T-helper 17 cell (primary cell): ENCODE results near the gene D2HGDH. TPM values are rescaled to one million over a fixed set of nuclear protein-coding genes. Genes with fewer than 3 reads are reported as not detected.

Experiments
- ATAC-seq: fragments of 150-1000 bp; cut with Tn5 transposase; 2 replicates; pipeline ENCODE4 v1.10.0; 2021; ENCODE audit warnings: mild to moderate bottlenecking, moderate library complexity
- DNase-seq, 3 donors: peaks; one replicate each; pipeline versions ENCODE4 v3.0.0 to v3.0.0-alpha.2; 2020 to 2021
- H3K9me3 ChIP-seq: one replicate; pipeline ENCODE4 v1.7.0; 2013; ENCODE audit warnings: low read length, mild to moderate bottlenecking; ENCODE audit not compliant: control insufficient read depth, poor library complexity, severe bottlenecking
- H3K27ac Mint-ChIP-seq: one replicate; pipeline ENCODE4 v1.8.0; 2022; ENCODE audit warnings: mild to moderate bottlenecking, moderate library complexity, mixed read lengths
- H3K27me3 Mint-ChIP-seq: one replicate; pipeline ENCODE4 v1.8.0; 2022; ENCODE audit warnings: mixed read lengths
- H3K36me3 Mint-ChIP-seq: one replicate; pipeline ENCODE4 v1.8.0; 2022; ENCODE audit warnings: low read depth, mixed read lengths
- H3K4me1 Mint-ChIP-seq: one replicate; pipeline ENCODE4 v1.8.0; 2022; ENCODE audit warnings: mild to moderate bottlenecking, mixed read lengths
- H3K4me3 Mint-ChIP-seq: one replicate; pipeline ENCODE4 v1.8.0; 2022; ENCODE audit warnings: mild to moderate bottlenecking, moderate library complexity, mixed read lengths
- total RNA-seq, 4 donors: library from RNA in 2 of 4; stranded (reverse) in 2 of 4; gene quantifications; one replicate each; pipeline ENCODE4 v1.2.3 and lab custom pipeline; 2022 to 2026

Gene D2HGDH
- total RNA-seq, 2 donors from 2014 or later = 28.0 to 32.6 TPM

GRCh38 chr2:241810307-241811200 is 76.1 kb downstream of the D2HGDH start:
- no peak for ATAC-seq
- Mint-ChIP-seq H3K27me3 (no peaks in the 10 kb centered on the region), H3K36me3 (no peaks in the 10 kb centered on the region), H3K4me1 (peaks cover 3% of the 10 kb centered on the region), H3K27ac (no peak overlapping the region), H3K4me3 (no peak overlapping the region)
- DNase-seq = no peak
- H3K9me3 ChIP-seq = no peaks in the 10 kb centered on the region

DNA sequence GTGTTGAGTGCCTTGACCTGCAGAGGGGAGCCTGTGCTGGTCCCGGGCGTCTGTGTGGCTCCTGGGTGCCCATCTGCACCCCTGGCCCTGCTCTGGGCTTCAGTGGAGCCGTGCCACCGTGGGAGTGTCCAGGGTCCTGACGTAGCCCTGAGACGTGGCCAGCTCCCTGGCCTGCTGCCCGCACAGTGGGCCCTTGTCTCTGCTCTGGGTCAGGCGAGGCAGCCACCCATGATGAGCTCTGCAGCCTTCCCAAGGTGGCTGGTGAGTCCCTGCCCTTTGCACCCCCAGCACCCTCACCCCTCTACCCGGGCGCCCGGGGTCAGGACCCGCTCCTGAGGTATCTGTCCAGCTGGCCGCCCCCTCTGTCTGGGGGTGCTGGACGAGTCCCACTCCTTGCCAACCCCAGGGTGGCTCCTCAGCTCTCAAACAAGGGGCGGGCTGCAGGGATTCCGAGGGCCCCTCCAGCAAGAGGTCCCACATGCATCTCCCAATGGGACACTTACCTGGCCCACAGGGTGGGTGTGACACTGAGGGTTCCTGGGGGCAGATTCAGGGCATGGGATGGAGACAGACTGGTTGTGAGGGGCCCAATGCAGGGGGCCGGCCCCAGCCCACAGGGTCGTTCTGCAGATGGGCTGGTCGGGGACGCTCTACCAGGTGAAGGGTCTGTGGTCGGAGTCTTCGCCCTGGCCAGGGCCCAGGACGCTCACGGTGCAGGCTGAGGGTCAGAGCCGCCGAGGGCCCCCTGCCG is 76.9 kb downstream of the D2HGDH start:
- DNase-seq = no peak
- Mint-ChIP-seq H3K27ac (no peak overlapping the region), H3K4me1 (peaks cover 3% of the 10 kb centered on the region)

DNA sequence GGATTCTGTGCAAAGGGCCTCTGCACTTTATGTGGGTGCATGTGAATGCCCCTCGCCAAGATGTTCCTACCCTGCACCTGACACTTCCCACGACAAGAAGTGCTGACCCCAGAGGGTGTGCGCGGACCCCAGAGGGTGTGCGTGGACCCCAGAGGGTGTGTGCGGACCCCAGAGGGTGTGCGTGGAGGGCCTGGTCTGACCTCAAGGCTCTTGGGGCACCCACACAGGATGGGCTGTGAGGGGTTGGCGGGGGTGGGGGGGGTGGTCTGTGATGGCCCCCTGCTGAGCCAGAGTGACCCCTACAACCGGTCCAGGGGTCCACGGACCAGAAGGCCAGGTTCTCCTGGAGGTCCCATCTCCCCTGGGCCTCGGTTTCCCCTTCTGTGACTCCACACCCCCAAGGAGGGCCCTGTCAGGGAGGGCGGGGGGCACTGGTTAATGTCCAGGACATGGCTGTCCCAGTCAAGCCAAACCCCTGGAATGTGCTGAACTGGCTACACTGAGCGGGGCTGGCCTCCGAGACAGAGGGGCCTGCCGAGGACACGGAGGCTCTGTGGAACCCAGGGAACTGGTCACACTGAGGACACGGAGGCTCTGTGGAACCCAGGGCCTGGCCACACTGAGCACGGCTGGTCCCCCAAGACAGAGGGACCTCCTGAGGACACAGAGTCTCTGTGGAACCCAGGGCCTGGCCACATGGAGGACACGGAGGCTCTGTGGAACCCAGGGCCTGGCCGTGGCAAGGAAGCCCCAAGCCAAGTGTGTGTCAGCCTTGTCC is 77.7 kb downstream of the D2HGDH start:
- H3K9me3 ChIP-seq = no peaks in the 10 kb centered on the region
- no peaks in the 10 kb centered on the region for H3K27me3 Mint-ChIP-seq
- peak overlapping the region; percentile 37 for H3K27ac Mint-ChIP-seq
- H3K4me3 Mint-ChIP-seq = no peak overlapping the region
- no peak for DNase-seq
- ATAC-seq = no peak
- H3K36me3 Mint-ChIP-seq = no peaks in the 10 kb centered on the region
- peaks cover 3% of the 10 kb centered on the region for H3K4me1 Mint-ChIP-seq

More for the DNA sequence above, 76.9 kb downstream of the D2HGDH start:
- H3K4me3 Mint-ChIP-seq = no peak overlapping the region
- no peaks in the 10 kb centered on the region for H3K36me3 Mint-ChIP-seq
- no peaks in the 10 kb centered on the region for H3K9me3 ChIP-seq
- no peak for ATAC-seq
- no peaks in the 10 kb centered on the region for H3K27me3 Mint-ChIP-seq

GRCh38 chr2:241812730-241813643 is 78.6 kb downstream of the D2HGDH start:
- Mint-ChIP-seq H3K27ac (peak overlapping the region; percentile 56), H3K27me3 (no peaks in the 10 kb centered on the region), H3K4me3 (peak overlapping the region; percentile 45), H3K4me1 (peaks cover 8% of the 10 kb centered on the region), H3K36me3 (no peaks in the 10 kb centered on the region)
- H3K9me3 ChIP-seq = no peaks in the 10 kb centered on the region
- peak in 1 of 3 donors; percentile 10 for DNase-seq
- ATAC-seq = no peak

- no peaks in the 10 kb centered on the region for H3K36me3 Mint-ChIP-seq
- DNase-seq (peak in 2 of 3 donors; percentile 41 to 57), ATAC-seq (peak; percentile 95)
- H3K4me3 Mint-ChIP-seq = peak overlapping the region; percentile 45
- H3K4me1 Mint-ChIP-seq = peaks cover 8% of the 10 kb centered on the region
- peak overlapping the region; percentile 56 for H3K27ac Mint-ChIP-seq
- H3K27me3 Mint-ChIP-seq = no peaks in the 10 kb centered on the region
- no peaks in the 10 kb centered on the region for H3K9me3 ChIP-seq
Observed at GRCh38 chr2:241813644-241814392, 79.4 kb downstream of the D2HGDH start.

DNA sequence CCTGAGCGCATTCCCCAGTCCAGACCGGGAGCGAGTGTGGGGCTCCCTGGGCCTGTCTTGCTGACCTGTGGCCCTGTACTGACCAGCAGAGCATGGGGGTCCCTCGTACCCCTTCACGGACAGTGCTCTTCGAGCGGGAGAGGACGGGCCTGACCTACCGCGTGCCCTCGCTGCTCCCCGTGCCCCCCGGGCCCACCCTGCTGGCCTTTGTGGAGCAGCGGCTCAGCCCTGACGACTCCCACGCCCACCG is 79.9 kb downstream of the D2HGDH start:
- Mint-ChIP-seq H3K4me3 (no peak overlapping the region), H3K36me3 (no peaks in the 10 kb centered on the region), H3K27me3 (no peaks in the 10 kb centered on the region), H3K27ac (peak overlapping the region; percentile 78), H3K4me1 (peaks cover 8% of the 10 kb centered on the region)
- DNase-seq (no peak), ATAC-seq (no peak)
- no peaks in the 10 kb centered on the region for H3K9me3 ChIP-seq

DNA sequence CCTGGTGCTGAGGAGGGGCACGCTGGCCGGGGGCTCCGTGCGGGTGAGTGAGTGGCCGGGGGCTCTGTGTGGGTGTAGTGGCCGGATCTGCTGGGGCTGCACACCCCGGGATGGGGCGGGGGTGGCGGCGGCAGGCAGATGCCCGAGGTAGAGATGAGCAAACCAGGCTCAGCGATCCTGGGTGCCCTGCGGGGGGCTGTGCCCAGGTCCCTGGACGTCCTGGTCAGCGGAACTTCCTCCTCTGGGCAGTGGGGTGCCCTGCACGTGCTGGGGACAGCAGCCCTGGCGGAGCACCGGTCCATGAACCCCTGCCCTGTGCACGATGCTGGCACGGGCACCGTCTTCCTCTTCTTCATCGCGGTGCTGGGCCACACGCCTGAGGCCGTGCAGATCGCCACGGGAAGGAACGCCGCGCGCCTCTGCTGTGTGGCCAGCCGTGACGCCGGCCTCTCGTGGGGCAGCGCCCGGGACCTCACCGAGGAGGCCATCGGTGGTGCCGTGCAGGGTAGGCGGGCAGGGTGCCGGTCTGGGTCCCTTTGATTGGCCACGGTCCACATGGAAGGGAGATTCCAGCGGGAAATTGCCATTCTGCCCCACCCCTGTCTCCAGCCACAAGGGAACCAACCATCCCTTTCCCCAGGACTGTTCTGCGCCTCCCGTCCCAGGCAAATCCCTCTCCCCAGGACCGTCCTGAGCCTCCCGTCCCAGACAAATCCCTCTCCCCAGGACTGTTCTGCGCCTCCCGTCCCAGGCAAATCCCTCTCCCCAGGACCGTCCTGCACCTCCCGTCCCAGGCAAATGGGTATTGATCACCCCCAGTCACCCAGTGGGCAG is 80.4 kb downstream of the D2HGDH start:
- Mint-ChIP-seq H3K27me3 (no peaks in the 10 kb centered on the region), H3K27ac (peak overlapping the region; percentile 78)

DNA sequence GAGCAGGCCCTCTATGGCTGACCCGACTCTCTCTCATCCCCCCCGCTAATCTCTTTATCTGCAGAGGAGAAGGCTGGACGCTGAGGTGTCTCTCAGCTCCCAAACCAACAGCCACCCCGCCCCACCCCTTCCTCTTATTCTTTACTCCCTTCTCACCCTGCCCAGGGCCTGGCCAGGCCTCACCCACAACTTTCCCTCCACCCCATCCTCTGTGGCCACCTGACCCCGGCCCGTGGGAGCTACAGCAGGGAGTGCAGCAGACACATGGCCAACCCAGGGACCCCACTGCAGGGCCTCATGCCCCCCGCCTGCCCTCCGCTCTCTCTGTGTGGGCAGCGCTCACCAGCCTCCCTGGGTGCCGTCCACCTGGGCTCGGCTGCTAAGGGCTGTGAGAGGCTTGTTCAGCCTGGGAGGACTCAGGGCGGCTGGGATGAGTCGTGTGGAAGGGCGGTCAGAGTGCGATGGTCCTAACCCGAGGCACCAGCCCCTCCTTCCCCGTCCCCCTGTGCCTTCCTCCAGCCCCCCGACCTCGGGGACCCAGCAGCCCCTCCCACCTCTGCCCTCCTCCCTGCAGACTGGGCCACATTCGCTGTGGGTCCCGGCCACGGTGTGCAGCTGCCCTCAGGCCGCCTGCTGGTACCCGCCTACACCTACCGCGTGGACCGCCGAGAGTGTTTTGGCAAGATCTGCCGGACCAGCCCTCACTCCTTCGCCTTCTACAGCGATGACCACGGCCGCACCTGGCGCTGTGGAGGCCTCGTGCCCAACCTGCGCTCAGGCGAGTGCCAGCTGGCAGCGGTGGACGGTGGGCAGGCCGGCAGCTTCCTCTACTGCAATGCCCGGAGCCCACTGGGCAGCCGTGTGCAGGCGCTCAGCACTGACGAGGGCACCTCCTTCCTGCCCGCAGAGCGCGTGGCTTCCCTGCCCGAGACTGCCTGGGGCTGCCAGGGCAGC is 81.3 kb downstream of the D2HGDH start:
- no peak overlapping the region for H3K4me3 Mint-ChIP-seq
- H3K36me3 Mint-ChIP-seq = no peaks in the 10 kb centered on the region
- DNase-seq (no peak), ATAC-seq (no peak)
- no peaks in the 10 kb centered on the region for H3K27me3 Mint-ChIP-seq
- H3K27ac Mint-ChIP-seq = peak overlapping the region; percentile 78
- no peaks in the 10 kb centered on the region for H3K9me3 ChIP-seq
- peaks cover 8% of the 10 kb centered on the region for H3K4me1 Mint-ChIP-seq

More for the DNA sequence above, 80.4 kb downstream of the D2HGDH start:
- no peaks in the 10 kb centered on the region for H3K9me3 ChIP-seq
- no peak for DNase-seq
- Mint-ChIP-seq H3K4me3 (no peak overlapping the region), H3K36me3 (no peaks in the 10 kb centered on the region), H3K4me1 (peaks cover 8% of the 10 kb centered on the region)
- no peak for ATAC-seq

DNA sequence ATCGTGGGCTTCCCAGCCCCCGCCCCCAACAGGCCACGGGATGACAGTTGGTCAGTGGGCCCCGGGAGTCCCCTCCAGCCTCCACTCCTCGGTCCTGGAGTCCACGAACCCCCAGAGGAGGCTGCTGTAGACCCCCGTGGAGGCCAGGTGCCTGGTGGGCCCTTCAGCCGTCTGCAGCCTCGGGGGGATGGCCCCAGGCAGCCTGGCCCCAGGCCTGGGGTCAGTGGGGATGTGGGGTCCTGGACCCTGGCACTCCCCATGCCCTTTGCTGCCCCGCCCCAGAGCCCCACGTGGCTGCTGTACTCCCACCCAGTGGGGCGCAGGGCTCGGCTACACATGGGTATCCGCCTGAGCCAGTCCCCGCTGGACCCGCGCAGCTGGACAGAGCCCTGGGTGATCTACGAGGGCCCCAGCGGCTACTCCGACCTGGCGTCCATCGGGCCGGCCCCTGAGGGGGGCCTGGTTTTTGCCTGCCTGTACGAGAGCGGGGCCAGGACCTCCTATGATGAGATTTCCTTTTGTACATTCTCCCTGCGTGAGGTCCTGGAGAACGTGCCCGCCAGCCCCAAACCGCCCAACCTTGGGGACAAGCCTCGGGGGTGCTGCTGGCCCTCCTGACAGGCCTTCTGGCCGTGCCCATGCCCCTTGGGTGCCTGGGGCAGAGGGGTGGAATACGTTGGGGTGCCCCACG is 82.1 kb downstream of the D2HGDH start:
- Mint-ChIP-seq H3K36me3 (no peaks in the 10 kb centered on the region), H3K27ac (peak overlapping the region; percentile 88), H3K27me3 (no peaks in the 10 kb centered on the region), H3K4me3 (no peak overlapping the region), H3K4me1 (peaks cover 8% of the 10 kb centered on the region)
- no peak for ATAC-seq
- H3K9me3 ChIP-seq = no peaks in the 10 kb centered on the region
- DNase-seq = no peak

DNA sequence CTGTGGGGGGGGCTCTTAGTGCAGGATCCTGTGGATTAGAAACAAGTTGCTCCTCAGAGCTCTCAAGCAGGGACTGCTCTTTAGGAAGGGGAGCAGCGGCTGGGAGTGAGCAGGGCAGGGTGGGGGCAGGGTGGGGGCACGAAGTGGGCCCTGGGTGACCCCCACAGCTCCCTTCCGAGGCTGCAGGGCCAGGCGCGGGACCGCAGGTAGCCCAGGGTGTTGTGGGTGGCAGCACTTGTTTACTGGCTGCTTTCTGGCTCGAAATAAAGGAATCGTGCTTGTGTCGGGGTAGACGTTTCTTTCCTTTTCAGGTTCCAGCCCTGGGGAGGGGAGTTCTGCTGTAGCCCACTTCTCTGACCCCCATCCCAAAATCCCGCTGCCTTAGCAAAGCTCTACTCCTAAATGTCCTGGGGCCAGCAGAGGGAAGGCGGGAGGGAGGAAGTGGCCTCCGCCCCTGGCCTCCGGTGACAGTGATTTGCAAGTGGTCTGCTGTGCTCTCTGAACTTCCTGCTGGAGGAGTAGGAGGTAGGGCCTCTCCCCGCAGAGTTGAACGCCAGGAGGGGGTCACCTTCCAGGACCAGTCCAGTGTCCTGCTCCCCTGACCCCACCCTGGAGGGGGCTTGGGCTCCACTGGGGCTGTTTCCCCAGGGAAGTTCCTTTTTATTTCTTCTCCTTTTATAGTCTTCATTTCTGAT is 82.8 kb downstream of the D2HGDH start:
- peak overlapping the region; percentile 73 for H3K4me3 Mint-ChIP-seq

More for the DNA sequence above, 82.8 kb downstream of the D2HGDH start:
- no peaks in the 10 kb centered on the region for H3K9me3 ChIP-seq
- DNase-seq (peak in 1 of 3 donors; percentile 12), ATAC-seq (no peak)
- Mint-ChIP-seq H3K4me1 (peaks cover 8% of the 10 kb centered on the region), H3K36me3 (no peaks in the 10 kb centered on the region), H3K27ac (peak overlapping the region; percentile 88), H3K27me3 (no peaks in the 10 kb centered on the region)
